ENCODE results near the gene RELL2. TPM values are rescaled to one million over a fixed set of nuclear protein-coding genes. Genes with fewer than 3 reads are reported as not detected.
A peak's percentile ranks its signal among the peaks of the same experiment; 100 is the strongest.

Gene RELL2
- polyA plus RNA-seq, 1 of the 3 experiments (the other 2 are of a cell fraction), result 15.6 TPM

DNA sequence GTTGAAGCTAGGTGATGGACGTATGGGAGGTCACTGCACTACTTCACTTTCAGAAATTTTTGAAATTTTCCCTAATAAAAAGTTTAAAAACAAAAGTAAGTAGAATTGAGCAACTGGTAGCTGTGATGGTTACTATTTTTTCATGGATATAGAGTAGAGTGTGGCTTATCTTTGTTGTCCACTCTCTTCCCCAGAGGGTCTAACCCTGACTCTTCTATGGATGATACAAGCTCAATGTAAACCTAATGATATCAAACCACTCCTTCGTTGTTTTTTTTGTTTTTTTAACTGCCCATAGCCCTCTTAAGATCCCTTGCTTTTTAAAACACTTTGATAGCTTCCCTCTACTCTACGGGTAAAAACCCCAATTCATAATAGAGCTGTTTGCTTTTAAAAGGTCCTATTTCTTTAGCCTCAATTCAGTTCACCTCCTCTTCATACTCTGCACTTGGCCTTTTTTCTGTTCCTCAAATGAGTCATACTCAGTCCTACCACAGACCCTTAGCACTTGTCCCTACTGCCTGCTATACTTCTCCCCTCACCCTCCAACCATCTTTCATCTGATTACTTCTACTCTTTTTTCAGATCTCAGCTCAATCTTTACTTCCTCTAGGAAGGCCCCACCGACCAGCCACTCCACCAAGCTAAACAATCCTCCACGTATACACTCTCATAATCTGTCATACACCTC lies 2.8 kb upstream of the RELL2 start (continued):
- no peak for TF ChIP-seq EZH2phosphoT487 (IDR thresholded peaks at IDR 0.05; ENCODE audit: borderline replicate concordance, low read depth)
- TF ChIP-seq SIN3A (IDR thresholded peaks at IDR 0.05; ENCODE audit: borderline replicate concordance, low read depth, low read length), result no peak
- TF ChIP-seq, protein P1, sequence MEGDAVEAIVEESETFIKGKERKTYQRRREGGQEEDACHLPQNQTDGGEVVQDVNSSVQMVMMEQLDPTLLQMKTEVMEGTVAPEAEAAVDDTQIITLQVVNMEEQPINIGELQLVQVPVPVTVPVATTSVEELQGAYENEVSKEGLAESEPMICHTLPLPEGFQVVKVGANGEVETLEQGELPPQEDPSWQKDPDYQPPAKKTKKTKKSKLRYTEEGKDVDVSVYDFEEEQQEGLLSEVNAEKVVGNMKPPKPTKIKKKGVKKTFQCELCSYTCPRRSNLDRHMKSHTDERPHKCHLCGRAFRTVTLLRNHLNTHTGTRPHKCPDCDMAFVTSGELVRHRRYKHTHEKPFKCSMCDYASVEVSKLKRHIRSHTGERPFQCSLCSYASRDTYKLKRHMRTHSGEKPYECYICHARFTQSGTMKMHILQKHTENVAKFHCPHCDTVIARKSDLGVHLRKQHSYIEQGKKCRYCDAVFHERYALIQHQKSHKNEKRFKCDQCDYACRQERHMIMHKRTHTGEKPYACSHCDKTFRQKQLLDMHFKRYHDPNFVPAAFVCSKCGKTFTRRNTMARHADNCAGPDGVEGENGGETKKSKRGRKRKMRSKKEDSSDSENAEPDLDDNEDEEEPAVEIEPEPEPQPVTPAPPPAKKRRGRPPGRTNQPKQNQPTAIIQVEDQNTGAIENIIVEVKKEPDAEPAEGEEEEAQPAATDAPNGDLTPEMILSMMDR (IDR thresholded peaks at IDR 0.05), result no peak

DNA sequence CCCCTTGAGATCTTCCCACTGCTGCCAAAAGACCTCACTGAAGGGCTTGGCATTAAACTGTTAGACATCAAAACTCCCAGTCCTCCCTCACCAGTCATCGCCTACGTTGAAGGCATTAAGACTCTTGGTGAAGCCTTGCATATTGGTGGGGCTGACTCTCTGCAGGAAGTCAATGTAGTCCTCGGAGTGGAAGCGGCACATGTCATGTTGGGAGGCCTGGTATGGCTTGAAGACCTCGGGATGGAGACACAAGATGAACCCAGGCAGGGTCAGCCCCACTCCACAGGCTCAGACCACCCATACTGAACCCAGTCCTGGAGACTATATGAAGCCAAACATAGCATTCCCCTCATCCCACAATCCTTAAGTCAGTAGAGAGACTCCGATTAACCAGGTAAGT lies 2.1 kb upstream of the RELL2 start:
- CTCF ChIA-PET, result interaction anchor here (1.1 to 19.7 kb wide), 6 partner anchors 11 to 68 kb away, joined by 3 to 207 read pairs (median 5); partner anchors contain the start of gene DIAPH1

DNA sequence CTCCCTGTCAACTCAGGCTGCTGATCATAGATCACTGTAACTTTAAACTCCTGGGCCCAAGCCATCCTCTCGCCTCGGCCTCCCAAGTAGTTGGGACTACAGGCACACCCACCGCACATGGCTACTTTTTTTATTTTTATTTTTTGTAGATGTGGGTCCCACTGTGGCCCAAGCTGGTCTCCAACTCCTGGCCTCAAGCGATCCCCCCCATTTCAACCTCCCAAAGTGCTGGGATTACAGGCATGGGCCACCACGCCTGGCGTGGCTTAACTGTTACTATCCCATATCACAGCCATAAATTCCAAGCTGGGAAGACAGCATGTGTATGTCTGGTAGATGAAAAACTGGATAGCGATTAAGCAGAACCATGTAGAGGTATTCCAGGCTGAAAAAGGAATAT lies 1.2 kb upstream of the RELL2 start:
- Histone ChIP-seq H4K20me1 (ENCODE audit: insufficient read depth) (peaks cover 13% of the 10 kb centered on the region), H2AFZ (ENCODE audit: low read depth) (no peak overlapping the region), H3K4me2 (peak overlapping the region; percentile 99), H3K9me3 (no peaks in the 10 kb centered on the region), H3K9ac (peak overlapping the region; percentile 83; the same call in 1 of the 2 replicates), H3F3A (replicated peaks; ENCODE audit: insufficient read depth) (no peaks in the 10 kb centered on the region), H3K9me2 (no peaks in the 10 kb centered on the region), H3K79me2 (ENCODE audit: insufficient read depth) (peaks cover 60% of the 10 kb centered on the region), H3K36me3 (replicated peaks in 1 of 2; ENCODE audit: control insufficient read depth in 1 of 2, insufficient read depth in 2 of 2, low read length in 1 of 2) (peaks cover 24 to 28% of the 10 kb centered on the region in 2 experiments), H3K27me3 (ENCODE audit: insufficient read depth) (no peaks in the 10 kb centered on the region), H3K27ac (ENCODE audit: low read depth in 2 of 2, low read length in 1 of 2) (no peak overlapping the region; a peak in 1 of 4 replicates), H3K4me3 (ENCODE audit: low read depth in 2 of 2, low read length in 1 of 2) (peak overlapping the region; percentile 93 to 99), H3K4me1 (ENCODE audit: control insufficient read depth in 1 of 2, insufficient read depth in 2 of 2, low read depth in 1 of 2, low read length in 1 of 2) (peaks cover 5 to 28% of the 10 kb centered on the region in 2 experiments; a peak in 3 of 4 replicates)
- whole genome bisulfite sequencing (ENCODE audit: low lambda C conversion rate), result 67% methylated on average over 7 of the region's 7 CpGs
- DNase-seq, result no peak
- ChIA-PET CTCF (interaction anchor here (1.1 to 19.7 kb wide), 10 partner anchors 11 to 325 kb away, joined by 3 to 207 read pairs (median 5); partner anchors contain the start of genes DIAPH1 and FCHSD1), POLR2A (interaction anchor here (1.6 to 2.9 kb wide), 5 partner anchors 12 to 242 kb away, joined by 5 to 18 read pairs (median 10); partner anchors contain the start of genes DIAPH1, FCHSD1 and PCDH1)
- TF ChIP-seq RAD21 (IDR thresholded peaks at IDR 0.05; ENCODE audit: low read length) (no peak), JUND (IDR thresholded peaks at IDR 0.05) (no peak), RCOR1 (IDR thresholded peaks at IDR 0.05; ENCODE audit: low read length) (no peak), NFIC (IDR thresholded peaks at IDR 0.05; ENCODE audit: borderline replicate concordance) (no peak), FOXJ3 (CRISPR knock-in tag; IDR thresholded peaks at IDR 0.05) (no peak), TCF12 (IDR thresholded peaks at IDR 0.05) (no peak), GATA2 (CRISPR knock-in tag; IDR thresholded peaks at IDR 0.05) (no peak), CHD2 (IDR thresholded peaks at IDR 0.05; ENCODE audit: low read length, partially characterized antibody) (no peak), SMC3 (IDR thresholded peaks at IDR 0.05; ENCODE audit: low read depth, low read length) (no peak), FOSL2 (IDR thresholded peaks at IDR 0.05; ENCODE audit: borderline replicate concordance, low read depth) (no peak), MXI1 (IDR thresholded peaks at IDR 0.05; ENCODE audit: low read depth, low read length) (no peak), YY1 (IDR thresholded peaks at IDR 0.05; ENCODE audit: low read depth) (no peak)
- TF ChIP-seq, protein P2, sequence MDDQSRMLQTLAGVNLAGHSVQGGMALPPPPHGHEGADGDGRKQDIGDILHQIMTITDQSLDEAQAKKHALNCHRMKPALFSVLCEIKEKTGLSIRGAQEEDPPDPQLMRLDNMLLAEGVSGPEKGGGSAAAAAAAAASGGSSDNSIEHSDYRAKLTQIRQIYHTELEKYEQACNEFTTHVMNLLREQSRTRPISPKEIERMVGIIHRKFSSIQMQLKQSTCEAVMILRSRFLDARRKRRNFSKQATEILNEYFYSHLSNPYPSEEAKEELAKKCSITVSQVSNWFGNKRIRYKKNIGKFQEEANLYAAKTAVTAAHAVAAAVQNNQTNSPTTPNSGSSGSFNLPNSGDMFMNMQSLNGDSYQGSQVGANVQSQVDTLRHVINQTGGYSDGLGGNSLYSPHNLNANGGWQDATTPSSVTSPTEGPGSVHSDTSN (IDR thresholded peaks at IDR 0.05), result no peak
- TF ChIP-seq, protein P3, sequence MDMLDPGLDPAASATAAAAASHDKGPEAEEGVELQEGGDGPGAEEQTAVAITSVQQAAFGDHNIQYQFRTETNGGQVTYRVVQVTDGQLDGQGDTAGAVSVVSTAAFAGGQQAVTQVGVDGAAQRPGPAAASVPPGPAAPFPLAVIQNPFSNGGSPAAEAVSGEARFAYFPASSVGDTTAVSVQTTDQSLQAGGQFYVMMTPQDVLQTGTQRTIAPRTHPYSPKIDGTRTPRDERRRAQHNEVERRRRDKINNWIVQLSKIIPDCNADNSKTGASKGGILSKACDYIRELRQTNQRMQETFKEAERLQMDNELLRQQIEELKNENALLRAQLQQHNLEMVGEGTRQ (IDR thresholded peaks at IDR 0.05; ENCODE audit: borderline replicate concordance, low read depth, low read length), result no peak

More for the DNA sequence above, 2.1 kb upstream of the RELL2 start:
- peaks cover 5 to 28% of the 10 kb centered on the region in 2 experiments; a peak in 3 of 4 replicates for H3K4me1 ChIP-seq (ENCODE audit: control insufficient read depth in 1 of 2, insufficient read depth in 2 of 2, low read depth in 1 of 2, low read length in 1 of 2)
- no peaks in the 10 kb centered on the region for H3F3A ChIP-seq (replicated peaks; ENCODE audit: insufficient read depth)
- no peak for DNase-seq
- no peak overlapping the region for H3K27ac ChIP-seq (ENCODE audit: low read depth in 2 of 2, low read length in 1 of 2)
- H3K4me3 ChIP-seq (ENCODE audit: low read depth in 2 of 2, low read length in 1 of 2), result no peak overlapping the region
- WGBS (ENCODE audit: low lambda C conversion rate), result 97% methylated on average over 6 of the region's 6 CpGs
- H4K20me1 ChIP-seq (ENCODE audit: insufficient read depth), result peaks cover 17% of the 10 kb centered on the region
- H3K79me2 ChIP-seq (ENCODE audit: insufficient read depth), result peaks cover 66% of the 10 kb centered on the region
- H3K9me2 ChIP-seq, result no peaks in the 10 kb centered on the region
- no peaks in the 10 kb centered on the region for H3K9me3 ChIP-seq
- no peak overlapping the region for H2AFZ ChIP-seq (ENCODE audit: low read depth)
- H3K4me2 ChIP-seq, result peak overlapping the region; percentile 99; the same call in 1 of the 2 replicates
- no peak overlapping the region for H3K9ac ChIP-seq
- H3K27me3 ChIP-seq (ENCODE audit: insufficient read depth), result no peaks in the 10 kb centered on the region
- TF ChIP-seq, protein P4, sequence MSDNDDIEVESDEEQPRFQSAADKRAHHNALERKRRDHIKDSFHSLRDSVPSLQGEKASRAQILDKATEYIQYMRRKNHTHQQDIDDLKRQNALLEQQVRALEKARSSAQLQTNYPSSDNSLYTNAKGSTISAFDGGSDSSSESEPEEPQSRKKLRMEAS (IDR thresholded peaks at IDR 0.05; ENCODE audit: low read depth), result no peak
- no peak for TF ChIP-seq SMC3 (IDR thresholded peaks at IDR 0.05; ENCODE audit: low read depth, low read length)
- no peak for TF ChIP-seq EZH2phosphoT487 (IDR thresholded peaks at IDR 0.05; ENCODE audit: borderline replicate concordance, low read depth)
- TF ChIP-seq NRF1 (IDR thresholded peaks at IDR 0.05; ENCODE audit: low read depth, low read length), result no peak
- peaks cover 27 to 29% of the 10 kb centered on the region in 2 experiments for H3K36me3 ChIP-seq (replicated peaks in 1 of 2; ENCODE audit: control insufficient read depth in 1 of 2, insufficient read depth in 2 of 2, low read length in 1 of 2)
- POLR2A ChIA-PET, result interaction anchor here (0.6 kb wide), 1 partner anchor 16 kb away, joined by 3 read pairs; the partner anchor contains the start of gene DIAPH1

Data from SK-N-SH (cell line).